ENCODE data around the gene APOBEC3F. TPM values are rescaled to one million over a fixed set of nuclear protein-coding genes. Genes with fewer than 3 reads are reported as not detected.
"Not testable (repeated sequence)": the region's sequence is repeated elsewhere in the genome, so short reads cannot be mapped to it uniquely, and the experiment has no call there.

APOBEC3F gene
- 5.9 TPM for polyA plus RNA-seq (2013, experiment 1 of 2)
- 5.2 TPM for polyA plus RNA-seq (2013, experiment 2 of 2)

- not testable (repeated sequence) for H3K9me3 ChIP-seq (ENCODE audit: control insufficient read depth, low read length); H3K36me3 ChIP-seq (ENCODE audit: control insufficient read depth, insufficient read depth, low read length); H3K4me1 ChIP-seq (ENCODE audit: control insufficient read depth, insufficient read depth, low read length, poor library complexity, severe bottlenecking)
- H3K27ac ChIP-seq (ENCODE audit: low read depth, low read length, severe bottlenecking): peak within 1 kb of the TSS; percentile 64
- peak within 1 kb of the TSS; percentile 53 for H3K4me3 ChIP-seq (ENCODE audit: extremely low read depth, insufficient read depth, low read length, poor library complexity, severe bottlenecking)
- WGBS, 2 experiments (ENCODE audit: insufficient coverage in 2 of 2): 3 to 6% methylated on average over 10 to 12 of the region's 21 CpGs
Measured at GRCh38 chr22:39040538-39041296, at the start of gene APOBEC3F. Gene APOBEC3F, plus strand, starts transcription at chr22:39040864. Its CDS starts 97 bp downstream, at chr22:39040961.

- WGBS, 2 experiments (ENCODE audit: insufficient coverage in 2 of 2): 38 to 39% methylated on average over 3 to 7 of the region's 12 CpGs
- not testable (repeated sequence) for H3K4me1 ChIP-seq (ENCODE audit: control insufficient read depth, insufficient read depth, low read length, poor library complexity, severe bottlenecking); H3K27ac ChIP-seq (ENCODE audit: low read depth, low read length, severe bottlenecking); H3K36me3 ChIP-seq (ENCODE audit: control insufficient read depth, insufficient read depth, low read length); H3K4me3 ChIP-seq (ENCODE audit: extremely low read depth, insufficient read depth, low read length, poor library complexity, severe bottlenecking); H3K9me3 ChIP-seq (ENCODE audit: control insufficient read depth, low read length)
Measured at GRCh38 chr22:38992871-38993371, 47.7 kb upstream of the APOBEC3F start.

- H3K4me1 ChIP-seq (ENCODE audit: control insufficient read depth, insufficient read depth, low read length, poor library complexity, severe bottlenecking): no peaks in the 10 kb centered on the region
- no peaks in the 10 kb centered on the region for H3K36me3 ChIP-seq (ENCODE audit: control insufficient read depth, insufficient read depth, low read length)
- H3K9me3 ChIP-seq (ENCODE audit: control insufficient read depth, low read length): no peaks in the 10 kb centered on the region
- no peak overlapping the region for H3K27ac ChIP-seq (ENCODE audit: low read depth, low read length, severe bottlenecking)
- 80 to 83% methylated on average over 1 to 4 of the region's 6 CpGs for WGBS, 2 experiments (ENCODE audit: insufficient coverage in 2 of 2)
- H3K4me3 ChIP-seq (ENCODE audit: extremely low read depth, insufficient read depth, low read length, poor library complexity, severe bottlenecking): no peak overlapping the region
Measured at GRCh38 chr22:38996105-38996504, 44.6 kb upstream of the APOBEC3F start.

GRCh38 chr22:38997518-38997917, 43.1 kb upstream of the APOBEC3F start:
- Histone ChIP-seq H3K27ac (ENCODE audit: low read depth, low read length, severe bottlenecking) (no peak overlapping the region), H3K4me1 (ENCODE audit: control insufficient read depth, insufficient read depth, low read length, poor library complexity, severe bottlenecking) (no peaks in the 10 kb centered on the region), H3K36me3 (ENCODE audit: control insufficient read depth, insufficient read depth, low read length) (no peaks in the 10 kb centered on the region), H3K4me3 (ENCODE audit: extremely low read depth, insufficient read depth, low read length, poor library complexity, severe bottlenecking) (no peak overlapping the region), H3K9me3 (ENCODE audit: control insufficient read depth, low read length) (no peaks in the 10 kb centered on the region)
- 78 to 100% methylated on average over 1 to 2 of the region's 3 CpGs for WGBS, 2 experiments (ENCODE audit: insufficient coverage in 2 of 2)

- no peaks in the 10 kb centered on the region for H3K9me3 ChIP-seq (ENCODE audit: control insufficient read depth, low read length)
- H3K4me3 ChIP-seq (ENCODE audit: extremely low read depth, insufficient read depth, low read length, poor library complexity, severe bottlenecking): no peak overlapping the region
- no peaks in the 10 kb centered on the region for H3K4me1 ChIP-seq (ENCODE audit: control insufficient read depth, insufficient read depth, low read length, poor library complexity, severe bottlenecking)
- 50 to 56% methylated on average over 4 to 7 of the region's 7 CpGs for WGBS, 2 experiments (ENCODE audit: insufficient coverage in 2 of 2)
- H3K36me3 ChIP-seq (ENCODE audit: control insufficient read depth, insufficient read depth, low read length): no peaks in the 10 kb centered on the region
- no peak overlapping the region for H3K27ac ChIP-seq (ENCODE audit: low read depth, low read length, severe bottlenecking)
Measured at GRCh38 chr22:39003165-39003638, 37.5 kb upstream of the APOBEC3F start.

GRCh38 chr22:39007177-39007576, 33.5 kb upstream of the APOBEC3F start:
- Histone ChIP-seq H3K4me1 (ENCODE audit: control insufficient read depth, insufficient read depth, low read length, poor library complexity, severe bottlenecking) (no peaks in the 10 kb centered on the region), H3K9me3 (ENCODE audit: control insufficient read depth, low read length) (no peaks in the 10 kb centered on the region), H3K36me3 (ENCODE audit: control insufficient read depth, insufficient read depth, low read length) (no peaks in the 10 kb centered on the region), H3K27ac (ENCODE audit: low read depth, low read length, severe bottlenecking) (no peak overlapping the region), H3K4me3 (ENCODE audit: extremely low read depth, insufficient read depth, low read length, poor library complexity, severe bottlenecking) (no peak overlapping the region)
- WGBS, 2 experiments (ENCODE audit: insufficient coverage in 2 of 2): 100% methylated on average over 2 of the region's 5 CpGs; no CpG with 5 or more reads in 1 of the 2 experiments

GRCh38 chr22:39008271-39008850, 32.3 kb upstream of the APOBEC3F start:
- whole genome bisulfite sequencing, 2 experiments (ENCODE audit: insufficient coverage in 2 of 2): 92 to 98% methylated on average over 6 of the region's 8 CpGs
- not testable (repeated sequence) for H3K4me1 ChIP-seq (ENCODE audit: control insufficient read depth, insufficient read depth, low read length, poor library complexity, severe bottlenecking); H3K27ac ChIP-seq (ENCODE audit: low read depth, low read length, severe bottlenecking); H3K4me3 ChIP-seq (ENCODE audit: extremely low read depth, insufficient read depth, low read length, poor library complexity, severe bottlenecking); H3K36me3 ChIP-seq (ENCODE audit: control insufficient read depth, insufficient read depth, low read length); H3K9me3 ChIP-seq (ENCODE audit: control insufficient read depth, low read length)

- H3K4me3 ChIP-seq (ENCODE audit: extremely low read depth, insufficient read depth, low read length, poor library complexity, severe bottlenecking): no peak overlapping the region
- H3K4me1 ChIP-seq (ENCODE audit: control insufficient read depth, insufficient read depth, low read length, poor library complexity, severe bottlenecking): peaks cover 13% of the 10 kb centered on the region
- no peaks in the 10 kb centered on the region for H3K36me3 ChIP-seq (ENCODE audit: control insufficient read depth, insufficient read depth, low read length)
- H3K27ac ChIP-seq (ENCODE audit: low read depth, low read length, severe bottlenecking): no peak overlapping the region
- 88 to 92% methylated on average over 10 to 13 of the region's 15 CpGs for WGBS, 2 experiments (ENCODE audit: insufficient coverage in 2 of 2)
- H3K9me3 ChIP-seq (ENCODE audit: control insufficient read depth, low read length): no peaks in the 10 kb centered on the region
Measured at GRCh38 chr22:39010946-39011345, 29.7 kb upstream of the APOBEC3F start.

GRCh38 chr22:39012533-39013511, 27.8 kb upstream of the APOBEC3F start:
- Histone ChIP-seq H3K27ac (ENCODE audit: low read depth, low read length, severe bottlenecking) (no peak overlapping the region), H3K4me3 (ENCODE audit: extremely low read depth, insufficient read depth, low read length, poor library complexity, severe bottlenecking) (no peak overlapping the region), H3K36me3 (ENCODE audit: control insufficient read depth, insufficient read depth, low read length) (no peaks in the 10 kb centered on the region), H3K9me3 (ENCODE audit: control insufficient read depth, low read length) (no peaks in the 10 kb centered on the region), H3K4me1 (ENCODE audit: control insufficient read depth, insufficient read depth, low read length, poor library complexity, severe bottlenecking) (peaks cover 13% of the 10 kb centered on the region)
- 87 to 91% methylated on average over 23 to 24 of the region's 29 CpGs for WGBS, 2 experiments (ENCODE audit: insufficient coverage in 2 of 2)

- not testable (repeated sequence) for H3K4me3 ChIP-seq (ENCODE audit: extremely low read depth, insufficient read depth, low read length, poor library complexity, severe bottlenecking); H3K36me3 ChIP-seq (ENCODE audit: control insufficient read depth, insufficient read depth, low read length); H3K9me3 ChIP-seq (ENCODE audit: control insufficient read depth, low read length)
- WGBS, 2 experiments (ENCODE audit: insufficient coverage in 2 of 2): 60% methylated on average over 1 of the region's 6 CpGs; no CpG with 5 or more reads in 1 of the 2 experiments
- Histone ChIP-seq H3K4me1 (ENCODE audit: control insufficient read depth, insufficient read depth, low read length, poor library complexity, severe bottlenecking) (peaks cover 13% of the 10 kb centered on the region), H3K27ac (ENCODE audit: low read depth, low read length, severe bottlenecking) (peak overlapping the region; percentile 68)
Measured at GRCh38 chr22:39013561-39013941, 27.1 kb upstream of the APOBEC3F start.

Data from mesodermal cell (in vitro differentiated cells).